Measurements from ENCODE around the gene FTSJ3.
"Not testable (repeated sequence)": the region's sequence is repeated elsewhere in the genome, so short reads cannot be mapped to it uniquely, and the experiment has no call there.

Gene FTSJ3

GRCh38 chr17:63827002-63827800 lies at the start of gene FTSJ3, which contains the start of gene PSMC5:
Gene FTSJ3 (minus strand): TSS chr17:63827663. CDS start chr17:63826902, 761 bp downstream.
Gene PSMC5 (plus strand): TSS chr17:63827431. CDS start chr17:63827491, 60 bp downstream.
- peak; percentile 100 for DNase-seq

- DNase-seq = not testable (repeated sequence)
Observed at GRCh38 chr17:63874693-63875092, 47.2 kb upstream of the FTSJ3 start.

GRCh38 chr17:63874061-63874626 lies 46.7 kb upstream of the FTSJ3 start:
- not testable (repeated sequence) for DNase-seq

GRCh38 chr17:63873577-63873976 lies 46.1 kb upstream of the FTSJ3 start, which contains the start of gene CSH2:
Gene CSH2 (minus strand): TSS chr17:63873677. CDS start chr17:63873614, 63 bp downstream.
- DNase-seq = not testable (repeated sequence)

GRCh38 chr17:63871646-63872365 lies 44.3 kb upstream of the FTSJ3 start:
- not testable (repeated sequence) for DNase-seq

GRCh38 chr17:63870292-63870665 lies 42.8 kb upstream of the FTSJ3 start:
- DNase-seq = not testable (repeated sequence)

- not testable (repeated sequence) for DNase-seq
Observed at GRCh38 chr17:63869491-63870291, 42.2 kb upstream of the FTSJ3 start.

GRCh38 chr17:63866625-63867024 lies 39.2 kb upstream of the FTSJ3 start:
- DNase-seq = not testable (repeated sequence)

GRCh38 chr17:63859257-63859656 lies 31.8 kb upstream of the FTSJ3 start:
- DNase-seq = no peak

- not testable (repeated sequence) for DNase-seq
Observed at GRCh38 chr17:63856425-63856824, 29.0 kb upstream of the FTSJ3 start.

- no peak for DNase-seq
Observed at GRCh38 chr17:63855185-63855584, 27.7 kb upstream of the FTSJ3 start.

- no peak for DNase-seq
Observed at GRCh38 chr17:63854709-63855108, 27.2 kb upstream of the FTSJ3 start.

- DNase-seq = no peak
Observed at GRCh38 chr17:63853260-63853659, 25.8 kb upstream of the FTSJ3 start.

GRCh38 chr17:63850401-63850800 lies 22.9 kb upstream of the FTSJ3 start:
- DNase-seq = no peak

GRCh38 chr17:63848834-63849689 lies 21.6 kb upstream of the FTSJ3 start:
- peak; percentile 94 for DNase-seq

- DNase-seq = no peak
Observed at GRCh38 chr17:63847525-63848249, 20.2 kb upstream of the FTSJ3 start.

GRCh38 chr17:63845509-63845908 lies 18.0 kb upstream of the FTSJ3 start:
- DNase-seq = no peak

- DNase-seq = no peak
Observed at GRCh38 chr17:63843910-63844677, 16.6 kb upstream of the FTSJ3 start.

GRCh38 chr17:63843387-63843888 lies 16.0 kb upstream of the FTSJ3 start:
- peak; percentile 37 for DNase-seq
